RWPE2 (cell line): ENCODE measurements around the gene LGR4.

Experiments
- ATAC-seq: fragments of 200-7000 bp; cut with Tn5 transposase; 3 replicates; pipeline ENCODE4 v1.9.1; 2021; ENCODE audit warnings: low read depth
- DNase-seq: peaks from one replicate; pipeline ENCODE4 v3.0.0-alpha.2; 2020; ENCODE audit warnings: low spot score
- H3K27ac ChIP-seq: fragments of 450-650 bp; 2 replicates; pipeline ENCODE4 v1.5.1; 2017; ENCODE audit warnings: mild to moderate bottlenecking; ENCODE audit not compliant: poor library complexity, severe bottlenecking
- H3K27me3 ChIP-seq: fragments of 250-450 bp; sonication (Bioruptor Pico); 2 replicates; pipeline ENCODE4 v1.5.1; 2021; ENCODE audit warnings: mild to moderate bottlenecking, moderate library complexity; ENCODE audit not compliant: insufficient read depth, poor library complexity, severe bottlenecking
- H3K36me3 ChIP-seq: fragments of 250-450 bp; sonication (Bioruptor Pico); 2 replicates; pipeline ENCODE4 v1.5.1; 2020; ENCODE audit warnings: low read depth, mild to moderate bottlenecking, moderate library complexity
- H3K4me1 ChIP-seq: fragments of 250-450 bp; sonication (Bioruptor Pico); 2 replicates; pipeline ENCODE4 v1.5.1; 2021; ENCODE audit warnings: mild to moderate bottlenecking, moderate library complexity; ENCODE audit not compliant: insufficient read depth, poor library complexity, severe bottlenecking
- H3K4me3 ChIP-seq: fragments of 250-450 bp; sonication (Bioruptor Pico); 2 replicates; pipeline ENCODE4 v1.5.1; 2021; ENCODE audit warnings: mild to moderate bottlenecking, moderate library complexity; ENCODE audit not compliant: severe bottlenecking
- H3K9me3 ChIP-seq: fragments of 250-450 bp; sonication (Bioruptor Pico); 2 replicates; pipeline ENCODE4 v1.5.1; 2021; ENCODE audit warnings: mild to moderate bottlenecking, moderate library complexity; ENCODE audit not compliant: severe bottlenecking
- TF ChIP-seq, protein P1 (sequence below): fragments of 450-650 bp; IDR thresholded peaks from one replicate; pipeline ENCODE4 v1.5.1; 2017; ENCODE audit warnings: mild to moderate bottlenecking, moderate library complexity; ENCODE audit not compliant: poor library complexity, severe bottlenecking

Gene LGR4

GRCh38 chr11:27506200-27507182, 33.9 kb upstream of the LGR4 start, which contains the start of gene LIN7C:
LIN7C (minus strand) TSS chr11:27506769; CDS start chr11:27506752, 17 bp downstream.
- peak within 1 kb of the TSS; percentile 93 for H3K4me3 ChIP-seq
- DNase-seq (peak; percentile 95), ATAC-seq (peak; percentile 92)
- no peaks in the 10 kb centered on the region for H3K9me3 ChIP-seq
- TF ChIP-seq, protein P1, sequence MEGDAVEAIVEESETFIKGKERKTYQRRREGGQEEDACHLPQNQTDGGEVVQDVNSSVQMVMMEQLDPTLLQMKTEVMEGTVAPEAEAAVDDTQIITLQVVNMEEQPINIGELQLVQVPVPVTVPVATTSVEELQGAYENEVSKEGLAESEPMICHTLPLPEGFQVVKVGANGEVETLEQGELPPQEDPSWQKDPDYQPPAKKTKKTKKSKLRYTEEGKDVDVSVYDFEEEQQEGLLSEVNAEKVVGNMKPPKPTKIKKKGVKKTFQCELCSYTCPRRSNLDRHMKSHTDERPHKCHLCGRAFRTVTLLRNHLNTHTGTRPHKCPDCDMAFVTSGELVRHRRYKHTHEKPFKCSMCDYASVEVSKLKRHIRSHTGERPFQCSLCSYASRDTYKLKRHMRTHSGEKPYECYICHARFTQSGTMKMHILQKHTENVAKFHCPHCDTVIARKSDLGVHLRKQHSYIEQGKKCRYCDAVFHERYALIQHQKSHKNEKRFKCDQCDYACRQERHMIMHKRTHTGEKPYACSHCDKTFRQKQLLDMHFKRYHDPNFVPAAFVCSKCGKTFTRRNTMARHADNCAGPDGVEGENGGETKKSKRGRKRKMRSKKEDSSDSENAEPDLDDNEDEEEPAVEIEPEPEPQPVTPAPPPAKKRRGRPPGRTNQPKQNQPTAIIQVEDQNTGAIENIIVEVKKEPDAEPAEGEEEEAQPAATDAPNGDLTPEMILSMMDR, result no peak
- peaks cover 10% of the 10 kb centered on the region for H3K4me1 ChIP-seq
- peaks cover 34% of the 10 kb centered on the region for H3K36me3 ChIP-seq
- no peaks in the 10 kb centered on the region for H3K27me3 ChIP-seq
- H3K27ac ChIP-seq, result peak within 1 kb of the TSS; percentile 37

DNA sequence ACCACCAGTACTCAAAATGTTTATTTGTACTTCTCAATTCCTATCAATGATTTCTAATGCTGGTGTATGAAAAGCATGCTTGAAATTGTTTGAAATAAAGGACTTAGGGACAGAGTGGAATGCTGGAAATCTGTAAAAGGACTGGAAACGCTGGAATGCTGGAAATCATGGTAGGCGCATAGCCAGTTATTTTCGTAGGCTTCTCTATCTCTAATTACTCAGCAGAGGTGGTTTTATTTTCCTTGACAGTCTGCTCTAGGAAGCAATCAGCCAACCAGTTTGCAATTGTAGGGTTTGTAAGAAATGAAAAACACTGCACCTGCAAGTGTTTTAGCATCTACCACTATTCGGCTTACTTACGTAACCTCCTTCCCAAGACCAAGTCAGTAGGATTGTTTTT, 33.2 kb upstream of the LGR4 start:
- peak overlapping the region; percentile 93 for H3K4me3 ChIP-seq
- H3K9me3 ChIP-seq, result no peaks in the 10 kb centered on the region
- TF ChIP-seq, protein P1, result no peak
- no peak overlapping the region for H3K27ac ChIP-seq
- H3K27me3 ChIP-seq, result no peaks in the 10 kb centered on the region
- H3K36me3 ChIP-seq, result peaks cover 41% of the 10 kb centered on the region
- no peak for ATAC-seq
- DNase-seq, result no peak
- peaks cover 10% of the 10 kb centered on the region for H3K4me1 ChIP-seq

DNA sequence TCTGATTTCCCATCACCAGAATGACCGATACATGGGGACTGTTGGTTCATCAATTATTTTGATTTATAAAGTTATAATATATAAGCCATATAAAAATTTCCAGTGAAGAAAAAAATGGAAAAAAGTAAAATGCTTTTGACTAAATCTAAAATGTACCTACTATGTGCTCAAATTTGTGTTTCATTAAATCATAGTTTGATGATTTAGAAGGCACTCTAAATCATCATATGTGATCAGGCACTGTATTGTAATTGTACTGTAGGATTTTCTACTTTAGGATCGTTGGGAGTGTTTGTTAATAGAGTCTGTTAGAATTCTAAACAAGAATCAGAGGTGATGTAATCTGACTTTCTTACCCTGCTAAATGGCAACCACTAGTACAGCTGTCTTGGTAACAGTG, 31.6 kb upstream of the LGR4 start:
- no peaks in the 10 kb centered on the region for H3K9me3 ChIP-seq
- H3K27ac ChIP-seq, result no peak overlapping the region
- H3K4me1 ChIP-seq, result peaks cover 10% of the 10 kb centered on the region
- DNase-seq (no peak), ATAC-seq (no peak)
- no peaks in the 10 kb centered on the region for H3K27me3 ChIP-seq
- TF ChIP-seq, protein P1, result no peak
- peaks cover 57% of the 10 kb centered on the region for H3K36me3 ChIP-seq
- H3K4me3 ChIP-seq, result no peak overlapping the region

GRCh38 chr11:27501100-27501499, 28.5 kb upstream of the LGR4 start:
- DNase-seq, result no peak

More at GRCh38 chr11:27501100-27501499, 28.5 kb upstream of the LGR4 start:
- Histone ChIP-seq H3K27me3 (no peaks in the 10 kb centered on the region), H3K27ac (no peak overlapping the region), H3K36me3 (peaks cover 88% of the 10 kb centered on the region), H3K4me3 (no peak overlapping the region), H3K4me1 (peaks cover 10% of the 10 kb centered on the region), H3K9me3 (no peaks in the 10 kb centered on the region)
- TF ChIP-seq, protein P1, result no peak
- ATAC-seq, result no peak
